Neural progenitor cell (in vitro differentiated cells): Measurements from ENCODE around the gene TBC1D13. TPM values are rescaled to one million over a fixed set of nuclear protein-coding genes. Genes with fewer than 3 reads are reported as not detected.

ENCODE experiments used
- DNase-seq: peaks from one replicate; pipeline ENCODE4 v3.0.0-alpha.2; 2016; ENCODE audit warnings: low spot score
- H2AFZ ChIP-seq: fragments of 200-600 bp; sonication (generic); replicated peaks from 2 replicates; pipeline ENCODE4 v1.6.1; 2016; ENCODE audit warnings: antibody characterized with exemption
- H3F3A ChIP-seq: fragments of 200-600 bp; sonication (generic); 2 replicates; pipeline ENCODE4 v1.6.1; 2016; ENCODE audit warnings: antibody characterized with exemption, low read depth
- H3K27ac ChIP-seq: fragments of 200-600 bp; sonication (generic); 2 replicates; pipeline ENCODE4 v1.5.1; 2016; ENCODE audit warnings: mild to moderate bottlenecking
- H3K27me3 ChIP-seq: fragments of 200-600 bp; sonication (generic); 2 replicates; pipeline ENCODE4 v1.6.1; 2016; ENCODE audit warnings: mild to moderate bottlenecking, moderate library complexity
- H3K36me3 ChIP-seq: fragments of 200-600 bp; sonication (generic); 2 replicates; pipeline ENCODE4 v1.5.1; 2016
- H3K4me1 ChIP-seq: fragments of 200-600 bp; sonication (generic); 2 replicates; pipeline ENCODE4 v1.6.1; 2016; ENCODE audit warnings: mixed run types
- H3K4me2 ChIP-seq: fragments of 200-600 bp; sonication (generic); 2 replicates; pipeline ENCODE4 v1.6.1; 2016
- H3K4me3 ChIP-seq: fragments of 200-600 bp; sonication (generic); 2 replicates; pipeline ENCODE4 v1.5.1; 2016
- H3K79me2 ChIP-seq: fragments of 200-600 bp; sonication (generic); 2 replicates; pipeline ENCODE4 v1.6.1; 2016; ENCODE audit warnings: low read depth
- H3K9ac ChIP-seq: fragments of 200-600 bp; sonication (generic); 2 replicates; pipeline ENCODE4 v1.6.1; 2016
- H3K9me3 ChIP-seq: fragments of 200-600 bp; sonication (generic); 2 replicates; pipeline ENCODE4 v1.5.1; 2016; ENCODE audit warnings: low read depth
- H4K20me1 ChIP-seq: fragments of 200-600 bp; sonication (generic); 2 replicates; pipeline ENCODE4 v1.6.1; 2016; ENCODE audit warnings: low read depth
- H3K27ac Mint-ChIP-seq: 3 replicates; pipeline ENCODE4 v1.8.0; 2021; ENCODE audit warnings: mixed read lengths
- H3K27me3 Mint-ChIP-seq: 2 replicates; pipeline ENCODE4 v1.8.0; 2022; ENCODE audit warnings: low read depth, mild to moderate bottlenecking, inconsistent platforms, moderate library complexity, mixed read lengths; ENCODE audit not compliant: insufficient read depth
- H3K36me3 Mint-ChIP-seq: 3 replicates; pipeline ENCODE4 v1.8.0; 2021; ENCODE audit warnings: mixed read lengths
- H3K4me1 Mint-ChIP-seq: 3 replicates; pipeline ENCODE4 v1.8.0; 2021; ENCODE audit warnings: mixed read lengths
- H3K4me3 Mint-ChIP-seq: 3 replicates; pipeline ENCODE4 v1.8.0; 2021; ENCODE audit warnings: mild to moderate bottlenecking, moderate library complexity, mixed read lengths
- H3K9me3 Mint-ChIP-seq: 3 replicates; pipeline ENCODE4 v1.8.0; 2020; ENCODE audit warnings: mixed read lengths
- EZH2 ChIP-seq: fragments of 200-600 bp; sonication (generic); IDR thresholded peaks from 2 replicates; pipeline ENCODE4 v1.6.1; 2017; ENCODE audit warnings: antibody characterized with exemption, mild to moderate bottlenecking, moderate library complexity
- EZH2phosphoT487 ChIP-seq: fragments of 200-600 bp; sonication (generic); IDR thresholded peaks from 2 replicates; pipeline ENCODE4 v1.6.1; 2017; ENCODE audit warnings: antibody characterized with exemption
- total RNA-seq: library from RNA; depleted of rRNA; stranded (reverse); fragments of >200 nt; gene quantifications from 2 replicates; pipeline ENCODE4 v1.2.3, GENCODE V29; 2015; ENCODE audit warnings: low replicate concordance
- TF ChIP-seq, protein P1 (sequence below): fragments of 200-600 bp; sonication (generic); IDR thresholded peaks from 2 replicates; pipeline ENCODE4 v1.5.1; 2017; ENCODE audit warnings: antibody characterized with exemption, mild to moderate bottlenecking

Gene TBC1D13
- total RNA-seq, 1 donor from 2014 or later: 19.0 TPM

GRCh38 chr9:128833696-128834095 is 46.6 kb downstream of the TBC1D13 start:
- Histone ChIP-seq H3K4me2 (no peak overlapping the region), H3K36me3 (no peaks in the 10 kb centered on the region), H2AFZ (no peak overlapping the region), H3F3A (peaks cover 6% of the 10 kb centered on the region), H3K79me2 (peaks cover 7% of the 10 kb centered on the region), H3K27me3 (no peaks in the 10 kb centered on the region), H3K9ac (no peak overlapping the region), H3K4me1 (peaks cover 3% of the 10 kb centered on the region), H3K27ac (no peak overlapping the region), H3K4me3 (no peak overlapping the region), H3K9me3 (no peaks in the 10 kb centered on the region), H4K20me1 (peaks cover under 1% of the 10 kb centered on the region)
- Mint-ChIP-seq H3K4me3 (no peak overlapping the region), H3K4me1 (peaks cover 11% of the 10 kb centered on the region), H3K27me3 (peaks cover 7% of the 10 kb centered on the region), H3K27ac (no peak overlapping the region), H3K36me3 (peaks cover 5% of the 10 kb centered on the region), H3K9me3 (no peaks in the 10 kb centered on the region)
- TF ChIP-seq, protein P1, sequence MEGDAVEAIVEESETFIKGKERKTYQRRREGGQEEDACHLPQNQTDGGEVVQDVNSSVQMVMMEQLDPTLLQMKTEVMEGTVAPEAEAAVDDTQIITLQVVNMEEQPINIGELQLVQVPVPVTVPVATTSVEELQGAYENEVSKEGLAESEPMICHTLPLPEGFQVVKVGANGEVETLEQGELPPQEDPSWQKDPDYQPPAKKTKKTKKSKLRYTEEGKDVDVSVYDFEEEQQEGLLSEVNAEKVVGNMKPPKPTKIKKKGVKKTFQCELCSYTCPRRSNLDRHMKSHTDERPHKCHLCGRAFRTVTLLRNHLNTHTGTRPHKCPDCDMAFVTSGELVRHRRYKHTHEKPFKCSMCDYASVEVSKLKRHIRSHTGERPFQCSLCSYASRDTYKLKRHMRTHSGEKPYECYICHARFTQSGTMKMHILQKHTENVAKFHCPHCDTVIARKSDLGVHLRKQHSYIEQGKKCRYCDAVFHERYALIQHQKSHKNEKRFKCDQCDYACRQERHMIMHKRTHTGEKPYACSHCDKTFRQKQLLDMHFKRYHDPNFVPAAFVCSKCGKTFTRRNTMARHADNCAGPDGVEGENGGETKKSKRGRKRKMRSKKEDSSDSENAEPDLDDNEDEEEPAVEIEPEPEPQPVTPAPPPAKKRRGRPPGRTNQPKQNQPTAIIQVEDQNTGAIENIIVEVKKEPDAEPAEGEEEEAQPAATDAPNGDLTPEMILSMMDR: no peak
- TF ChIP-seq EZH2phosphoT487: no peak
- TF ChIP-seq EZH2: no peak
- DNase-seq: no peak

GRCh38 chr9:128835246-128836210 is 48.5 kb downstream of the TBC1D13 start:
- no peak overlapping the region for H3K9ac ChIP-seq
- H3F3A ChIP-seq: no peaks in the 10 kb centered on the region
- H3K27ac ChIP-seq: no peak overlapping the region
- Mint-ChIP-seq H3K36me3 (peaks cover 5% of the 10 kb centered on the region), H3K4me1 (peaks cover 3% of the 10 kb centered on the region), H3K9me3 (no peaks in the 10 kb centered on the region), H3K4me3 (no peak overlapping the region), H3K27me3 (peaks cover 5% of the 10 kb centered on the region), H3K27ac (no peak overlapping the region)
- H3K79me2 ChIP-seq: no peaks in the 10 kb centered on the region
- H2AFZ ChIP-seq: no peak overlapping the region
- H3K4me1 ChIP-seq: no peaks in the 10 kb centered on the region
- H3K27me3 ChIP-seq: no peaks in the 10 kb centered on the region
- no peak overlapping the region for H3K4me2 ChIP-seq
- no peak overlapping the region for H3K4me3 ChIP-seq
- no peaks in the 10 kb centered on the region for H3K9me3 ChIP-seq
- DNase-seq: no peak
- TF ChIP-seq, protein P1: no peak
- TF ChIP-seq EZH2 (no peak), EZH2phosphoT487 (no peak)
- no peaks in the 10 kb centered on the region for H3K36me3 ChIP-seq
- H4K20me1 ChIP-seq: no peaks in the 10 kb centered on the region

DNA sequence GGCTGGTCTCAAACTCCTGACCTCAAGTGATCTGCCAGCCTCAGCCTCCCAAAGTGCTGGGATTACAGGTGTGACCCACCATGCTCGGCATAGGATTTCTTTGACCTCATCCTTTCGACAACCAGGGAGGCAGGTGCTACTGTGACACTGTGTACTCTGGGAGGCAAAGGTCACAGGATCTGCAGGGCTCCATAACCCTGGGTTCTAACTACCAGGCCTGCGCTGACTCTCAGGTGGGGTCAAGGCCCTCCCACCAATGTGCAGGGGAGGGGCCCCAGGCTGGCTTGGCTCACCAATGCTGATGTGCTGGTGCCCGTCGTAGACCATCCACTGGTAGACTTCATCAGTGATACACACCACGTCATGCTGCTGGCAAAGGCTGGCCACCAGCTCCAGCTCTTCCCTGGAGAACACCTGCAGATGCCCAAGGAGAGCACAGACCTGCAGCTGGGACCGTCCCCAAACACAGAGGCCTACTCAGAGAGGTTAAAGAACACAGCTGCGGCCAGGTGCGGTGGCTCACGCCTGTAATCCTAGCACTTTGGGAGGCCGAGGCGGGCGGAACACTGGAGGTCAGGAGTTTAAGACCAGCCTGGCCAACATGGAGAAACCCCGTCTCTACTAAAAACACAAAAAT is 49.6 kb downstream of the TBC1D13 start:
- no peaks in the 10 kb centered on the region for H3K27me3 ChIP-seq
- Mint-ChIP-seq H3K9me3 (no peaks in the 10 kb centered on the region), H3K4me3 (no peak overlapping the region), H3K27me3 (peaks cover 5% of the 10 kb centered on the region), H3K36me3 (peaks cover 5% of the 10 kb centered on the region), H3K4me1 (peaks cover 3% of the 10 kb centered on the region), H3K27ac (no peak overlapping the region)
- H3K36me3 ChIP-seq: no peaks in the 10 kb centered on the region
- H3K9ac ChIP-seq: no peak overlapping the region
- H3K9me3 ChIP-seq: no peaks in the 10 kb centered on the region
- TF ChIP-seq, protein P1: no peak
- TF ChIP-seq EZH2phosphoT487 (no peak), EZH2 (no peak)
- no peak overlapping the region for H3K27ac ChIP-seq
- no peaks in the 10 kb centered on the region for H3F3A ChIP-seq
- no peak overlapping the region for H3K4me2 ChIP-seq
- no peaks in the 10 kb centered on the region for H3K4me1 ChIP-seq
- no peaks in the 10 kb centered on the region for H4K20me1 ChIP-seq
- no peak overlapping the region for H2AFZ ChIP-seq
- H3K79me2 ChIP-seq: no peaks in the 10 kb centered on the region
- H3K4me3 ChIP-seq: no peak overlapping the region
- DNase-seq: no peak
